Measurements from ENCODE around the gene DOCK1.

Gene DOCK1

GRCh38 chr10:127013691-127014473 is 108.7 kb downstream of the DOCK1 start:
- Histone ChIP-seq H3K4me3 (ENCODE audit: low read length) (no peak overlapping the region), H3K36me3 (ENCODE audit: insufficient read depth, low read depth, low read length) (peaks cover 57% of the 10 kb centered on the region), H3K9me3 (ENCODE audit: insufficient read depth, low read depth, low read length) (no peaks in the 10 kb centered on the region), H3K4me1 (ENCODE audit: insufficient read depth, low read length) (no peaks in the 10 kb centered on the region), H3K27ac (ENCODE audit: low read length) (no peak overlapping the region), H3K9ac (ENCODE audit: low read depth, low read length) (no peak overlapping the region), H3K27me3 (ENCODE audit: insufficient read depth, low read length) (no peaks in the 10 kb centered on the region)

DNA sequence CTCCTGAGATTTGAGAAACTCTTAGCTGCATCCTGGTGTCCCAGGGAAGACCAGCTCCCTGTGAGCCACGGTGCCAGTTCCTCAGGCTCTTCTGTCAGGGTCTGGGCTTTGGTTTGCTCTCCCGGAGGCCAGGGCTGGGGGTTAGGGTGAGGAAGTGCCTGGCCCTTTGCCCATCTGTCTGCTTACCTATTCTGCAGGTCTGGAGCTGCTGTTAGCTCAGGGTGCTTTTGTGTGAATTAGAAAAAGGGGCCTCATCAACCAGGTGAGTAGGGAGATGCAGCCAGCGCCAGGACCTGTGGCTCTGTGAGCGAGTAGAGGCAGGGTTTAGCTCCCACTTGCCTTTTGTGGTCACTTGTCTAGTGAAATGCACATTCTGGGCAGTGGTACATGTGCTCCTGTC is 109.4 kb downstream of the DOCK1 start:
- Histone ChIP-seq H3K9ac (ENCODE audit: low read depth, low read length) (no peak overlapping the region), H3K27me3 (ENCODE audit: insufficient read depth, low read length) (no peaks in the 10 kb centered on the region), H3K4me1 (ENCODE audit: insufficient read depth, low read length) (no peaks in the 10 kb centered on the region), H3K36me3 (ENCODE audit: insufficient read depth, low read depth, low read length) (peaks cover 50% of the 10 kb centered on the region), H3K27ac (ENCODE audit: low read length) (no peak overlapping the region), H3K4me3 (ENCODE audit: low read length) (no peak overlapping the region), H3K9me3 (ENCODE audit: insufficient read depth, low read depth, low read length) (no peaks in the 10 kb centered on the region)

DNA sequence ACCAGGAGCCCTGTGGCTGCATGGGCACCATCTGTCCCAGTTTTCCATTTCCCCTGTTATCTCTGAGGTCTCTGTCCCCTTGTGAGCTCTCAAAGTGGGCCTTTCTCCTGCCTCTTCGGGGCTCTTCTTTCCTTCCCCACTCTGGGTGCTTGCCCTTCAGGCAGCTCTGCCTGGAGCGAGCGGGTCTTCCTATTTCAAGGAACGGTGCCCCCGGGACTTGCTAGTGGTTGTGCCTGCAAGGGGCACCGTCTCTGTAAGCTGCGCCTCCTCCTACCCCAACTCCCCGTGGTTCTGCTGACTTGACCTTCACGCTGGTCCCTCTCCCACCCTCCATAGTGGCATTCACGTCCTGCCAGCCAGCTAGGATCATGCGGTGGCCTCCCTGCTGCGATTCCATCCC is 110.1 kb downstream of the DOCK1 start:
- no peaks in the 10 kb centered on the region for H3K27me3 ChIP-seq (ENCODE audit: insufficient read depth, low read length)
- peaks cover 48% of the 10 kb centered on the region for H3K36me3 ChIP-seq (ENCODE audit: insufficient read depth, low read depth, low read length)
- no peaks in the 10 kb centered on the region for H3K4me1 ChIP-seq (ENCODE audit: insufficient read depth, low read length)
- no peak overlapping the region for H3K27ac ChIP-seq (ENCODE audit: low read length)
- no peaks in the 10 kb centered on the region for H3K9me3 ChIP-seq (ENCODE audit: insufficient read depth, low read depth, low read length)
- no peak overlapping the region for H3K4me3 ChIP-seq (ENCODE audit: low read length)
- no peak overlapping the region for H3K9ac ChIP-seq (ENCODE audit: low read depth, low read length)

- Histone ChIP-seq H3K4me3 (ENCODE audit: low read length) (no peak overlapping the region), H3K27me3 (ENCODE audit: insufficient read depth, low read length) (no peaks in the 10 kb centered on the region), H3K36me3 (ENCODE audit: insufficient read depth, low read depth, low read length) (peaks cover 38% of the 10 kb centered on the region), H3K9me3 (ENCODE audit: insufficient read depth, low read depth, low read length) (no peaks in the 10 kb centered on the region), H3K4me1 (ENCODE audit: insufficient read depth, low read length) (no peaks in the 10 kb centered on the region), H3K27ac (ENCODE audit: low read length) (no peak overlapping the region), H3K9ac (ENCODE audit: low read depth, low read length) (no peak overlapping the region)
Observed at GRCh38 chr10:127016331-127016730, 111.1 kb downstream of the DOCK1 start.

GRCh38 chr10:127017541-127018297 is 112.5 kb downstream of the DOCK1 start:
- Histone ChIP-seq H3K9me3 (ENCODE audit: insufficient read depth, low read depth, low read length) (no peaks in the 10 kb centered on the region), H3K4me3 (ENCODE audit: low read length) (no peak overlapping the region), H3K4me1 (ENCODE audit: insufficient read depth, low read length) (no peaks in the 10 kb centered on the region), H3K9ac (ENCODE audit: low read depth, low read length) (no peak overlapping the region), H3K36me3 (ENCODE audit: insufficient read depth, low read depth, low read length) (peaks cover 30% of the 10 kb centered on the region), H3K27me3 (ENCODE audit: insufficient read depth, low read length) (no peaks in the 10 kb centered on the region), H3K27ac (ENCODE audit: low read length) (no peak overlapping the region)

GRCh38 chr10:127018298-127018650 is 113.0 kb downstream of the DOCK1 start:
- Histone ChIP-seq H3K36me3 (ENCODE audit: insufficient read depth, low read depth, low read length) (peaks cover 34% of the 10 kb centered on the region), H3K9me3 (ENCODE audit: insufficient read depth, low read depth, low read length) (no peaks in the 10 kb centered on the region), H3K4me1 (ENCODE audit: insufficient read depth, low read length) (no peaks in the 10 kb centered on the region), H3K27me3 (ENCODE audit: insufficient read depth, low read length) (no peaks in the 10 kb centered on the region), H3K4me3 (ENCODE audit: low read length) (no peak overlapping the region), H3K27ac (ENCODE audit: low read length) (no peak overlapping the region), H3K9ac (ENCODE audit: low read depth, low read length) (no peak overlapping the region)

GRCh38 chr10:127018766-127019165 is 113.5 kb downstream of the DOCK1 start:
- Histone ChIP-seq H3K27ac (ENCODE audit: low read length) (no peak overlapping the region), H3K9ac (ENCODE audit: low read depth, low read length) (no peak overlapping the region), H3K9me3 (ENCODE audit: insufficient read depth, low read depth, low read length) (no peaks in the 10 kb centered on the region), H3K4me3 (ENCODE audit: low read length) (no peak overlapping the region), H3K36me3 (ENCODE audit: insufficient read depth, low read depth, low read length) (peaks cover 37% of the 10 kb centered on the region), H3K27me3 (ENCODE audit: insufficient read depth, low read length) (no peaks in the 10 kb centered on the region), H3K4me1 (ENCODE audit: insufficient read depth, low read length) (no peaks in the 10 kb centered on the region)

DNA sequence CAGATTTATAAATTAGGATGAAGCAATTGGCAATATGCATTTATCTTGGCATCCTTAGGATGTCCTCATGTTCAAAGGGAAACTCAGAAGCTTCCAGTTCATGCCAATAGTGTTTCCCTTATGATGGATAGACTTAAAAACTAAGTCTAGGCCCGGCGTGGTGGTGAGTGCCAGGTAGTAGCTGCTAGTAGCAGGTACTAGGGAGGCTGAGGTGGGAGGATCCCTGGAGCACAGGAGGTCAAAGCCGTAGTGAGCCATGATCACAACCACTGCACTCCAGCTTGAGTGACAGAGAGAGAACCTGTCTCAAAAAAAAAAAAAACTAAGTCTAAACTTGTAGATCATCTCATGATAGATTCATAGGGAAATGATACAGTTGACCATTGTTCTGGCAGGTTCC is 115.0 kb downstream of the DOCK1 start:
- no peaks in the 10 kb centered on the region for H3K9me3 ChIP-seq (ENCODE audit: insufficient read depth, low read depth, low read length)
- H3K4me3 ChIP-seq (ENCODE audit: low read length) = no peak overlapping the region
- H3K27me3 ChIP-seq (ENCODE audit: insufficient read depth, low read length) = no peaks in the 10 kb centered on the region
- H3K9ac ChIP-seq (ENCODE audit: low read depth, low read length) = no peak overlapping the region
- H3K36me3 ChIP-seq (ENCODE audit: insufficient read depth, low read depth, low read length) = peaks cover 43% of the 10 kb centered on the region
- no peak overlapping the region for H3K27ac ChIP-seq (ENCODE audit: low read length)
- no peaks in the 10 kb centered on the region for H3K4me1 ChIP-seq (ENCODE audit: insufficient read depth, low read length)

DNA sequence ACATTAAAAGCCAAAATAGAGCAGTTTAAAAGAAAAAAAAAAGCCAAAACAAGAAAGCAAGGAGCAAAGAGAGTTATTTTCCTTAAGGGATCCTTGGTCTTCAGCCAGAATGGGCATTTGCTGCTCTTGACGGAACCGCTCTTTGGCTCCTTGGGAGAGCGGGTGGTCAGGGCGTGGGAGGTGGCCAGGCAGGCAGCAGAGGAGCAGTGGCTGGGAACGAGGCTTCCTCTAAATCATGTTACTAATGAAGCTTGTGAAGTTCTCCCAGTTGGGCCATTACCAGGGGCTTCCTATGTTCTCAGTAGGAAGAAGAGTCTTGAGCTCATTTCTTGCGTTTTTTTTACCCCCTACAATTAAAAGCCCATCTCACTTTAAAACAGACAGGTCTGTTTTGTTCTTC is 116.6 kb downstream of the DOCK1 start:
- Histone ChIP-seq H3K9me3 (ENCODE audit: insufficient read depth, low read depth, low read length) (no peaks in the 10 kb centered on the region), H3K36me3 (ENCODE audit: insufficient read depth, low read depth, low read length) (peaks cover 42% of the 10 kb centered on the region), H3K4me1 (ENCODE audit: insufficient read depth, low read length) (no peaks in the 10 kb centered on the region), H3K27me3 (ENCODE audit: insufficient read depth, low read length) (no peaks in the 10 kb centered on the region), H3K9ac (ENCODE audit: low read depth, low read length) (no peak overlapping the region), H3K27ac (ENCODE audit: low read length) (no peak overlapping the region), H3K4me3 (ENCODE audit: low read length) (no peak overlapping the region)

DNA sequence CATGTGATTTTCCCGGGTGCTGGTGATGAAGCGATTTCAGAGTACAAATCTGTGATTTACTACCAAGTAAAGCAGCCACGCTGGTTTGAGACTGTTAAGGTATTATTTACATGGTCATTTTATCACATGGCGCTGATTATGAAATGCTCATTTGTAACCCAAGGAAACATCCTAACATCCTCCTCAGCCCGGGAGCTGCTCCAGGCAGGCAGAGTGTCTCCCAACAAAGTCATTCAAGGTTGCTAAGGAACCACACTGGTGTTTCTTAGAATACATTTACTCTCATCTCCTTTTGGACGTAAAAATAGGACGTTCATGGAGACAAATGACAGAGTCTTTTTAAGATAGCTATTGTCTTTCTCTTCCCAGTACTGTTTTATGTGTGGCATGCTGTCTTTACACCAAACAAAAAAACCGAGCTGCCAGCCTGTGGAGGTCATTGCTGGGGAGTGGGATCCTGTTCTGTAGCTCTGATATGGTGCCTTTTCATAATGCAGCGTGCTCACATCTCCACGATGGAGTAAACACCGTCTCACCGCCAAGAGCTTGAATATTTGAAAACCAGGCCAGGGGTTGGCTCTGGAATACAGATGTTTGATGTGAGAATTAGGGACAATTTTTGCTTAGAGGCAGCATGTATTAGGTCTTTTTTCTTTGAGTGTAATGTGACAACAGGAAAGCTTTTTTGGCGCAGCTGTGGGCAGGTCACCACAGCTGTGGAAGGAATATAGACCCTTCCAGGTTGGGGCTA is 119.6 kb downstream of the DOCK1 start:
- Histone ChIP-seq H3K4me3 (ENCODE audit: low read length) (no peak overlapping the region), H3K27me3 (ENCODE audit: insufficient read depth, low read length) (no peaks in the 10 kb centered on the region), H3K4me1 (ENCODE audit: insufficient read depth, low read length) (no peaks in the 10 kb centered on the region), H3K9me3 (ENCODE audit: insufficient read depth, low read depth, low read length) (no peaks in the 10 kb centered on the region), H3K27ac (ENCODE audit: low read length) (no peak overlapping the region), H3K36me3 (ENCODE audit: insufficient read depth, low read depth, low read length) (peaks cover 61% of the 10 kb centered on the region), H3K9ac (ENCODE audit: low read depth, low read length) (no peak overlapping the region)

- Histone ChIP-seq H3K9me3 (ENCODE audit: insufficient read depth, low read depth, low read length) (no peaks in the 10 kb centered on the region), H3K9ac (ENCODE audit: low read depth, low read length) (no peak overlapping the region), H3K27me3 (ENCODE audit: insufficient read depth, low read length) (no peaks in the 10 kb centered on the region), H3K36me3 (ENCODE audit: insufficient read depth, low read depth, low read length) (peaks cover 88% of the 10 kb centered on the region), H3K4me1 (ENCODE audit: insufficient read depth, low read length) (no peaks in the 10 kb centered on the region), H3K27ac (ENCODE audit: low read length) (no peak overlapping the region), H3K4me3 (ENCODE audit: low read length) (no peak overlapping the region)
Observed at GRCh38 chr10:127027786-127028185, 122.6 kb downstream of the DOCK1 start.

All from iPS-20b (cell line).